Ishikawa (cell line): ENCODE measurements around the gene NOB1.

Experiments
- CEBPB ChIP-seq: IDR thresholded peaks from 2 replicates; pipeline ENCODE4 v1.6.1; 2012
- CREB1 ChIP-seq: IDR thresholded peaks from 2 replicates; pipeline ENCODE4 v1.6.1; 2012; ENCODE audit warnings: low read depth
- EGR1 ChIP-seq: IDR thresholded peaks from 2 replicates; pipeline ENCODE4 v1.6.1; 2012
- EP300 ChIP-seq: IDR thresholded peaks from 2 replicates; pipeline ENCODE4 v1.6.1; 2012; ENCODE audit warnings: borderline replicate concordance
- FOXM1 ChIP-seq: IDR thresholded peaks from 2 replicates; pipeline ENCODE4 v1.6.1; 2012; ENCODE audit warnings: low read depth, borderline replicate concordance
- NFIC ChIP-seq: IDR thresholded peaks from 2 replicates; pipeline ENCODE4 v1.6.1; 2012
- RAD21 ChIP-seq: IDR thresholded peaks from 2 replicates; pipeline ENCODE4 v1.6.1; 2012; ENCODE audit warnings: low read depth
- TAF1 ChIP-seq: IDR thresholded peaks from 2 replicates; pipeline ENCODE4 v1.6.1; 2012; ENCODE audit warnings: low read depth, mild to moderate bottlenecking
- TCF12 ChIP-seq: IDR thresholded peaks from 2 replicates; pipeline ENCODE4 v1.6.1; 2012; ENCODE audit warnings: low read depth
- TEAD4 ChIP-seq: IDR thresholded peaks from 2 replicates; pipeline ENCODE4 v1.6.1; 2012
- YY1 ChIP-seq: IDR thresholded peaks from 2 replicates; pipeline ENCODE4 v1.6.1; 2012; ENCODE audit warnings: low read depth
- ZBTB7A ChIP-seq: IDR thresholded peaks from 2 replicates; pipeline ENCODE4 v1.6.1; 2012; ENCODE audit warnings: low read depth
- TF ChIP-seq, protein P1 (sequence below): IDR thresholded peaks from 2 replicates; pipeline ENCODE4 v1.6.1; 2012; ENCODE audit warnings: low read depth, mild to moderate bottlenecking
- TF ChIP-seq, protein P2 (sequence below): IDR thresholded peaks from 2 replicates; pipeline ENCODE4 v1.6.1; 2012
- TF ChIP-seq, protein P3 (sequence below): IDR thresholded peaks from 2 replicates; pipeline ENCODE4 v1.6.1; 2012

NOB1 gene

DNA sequence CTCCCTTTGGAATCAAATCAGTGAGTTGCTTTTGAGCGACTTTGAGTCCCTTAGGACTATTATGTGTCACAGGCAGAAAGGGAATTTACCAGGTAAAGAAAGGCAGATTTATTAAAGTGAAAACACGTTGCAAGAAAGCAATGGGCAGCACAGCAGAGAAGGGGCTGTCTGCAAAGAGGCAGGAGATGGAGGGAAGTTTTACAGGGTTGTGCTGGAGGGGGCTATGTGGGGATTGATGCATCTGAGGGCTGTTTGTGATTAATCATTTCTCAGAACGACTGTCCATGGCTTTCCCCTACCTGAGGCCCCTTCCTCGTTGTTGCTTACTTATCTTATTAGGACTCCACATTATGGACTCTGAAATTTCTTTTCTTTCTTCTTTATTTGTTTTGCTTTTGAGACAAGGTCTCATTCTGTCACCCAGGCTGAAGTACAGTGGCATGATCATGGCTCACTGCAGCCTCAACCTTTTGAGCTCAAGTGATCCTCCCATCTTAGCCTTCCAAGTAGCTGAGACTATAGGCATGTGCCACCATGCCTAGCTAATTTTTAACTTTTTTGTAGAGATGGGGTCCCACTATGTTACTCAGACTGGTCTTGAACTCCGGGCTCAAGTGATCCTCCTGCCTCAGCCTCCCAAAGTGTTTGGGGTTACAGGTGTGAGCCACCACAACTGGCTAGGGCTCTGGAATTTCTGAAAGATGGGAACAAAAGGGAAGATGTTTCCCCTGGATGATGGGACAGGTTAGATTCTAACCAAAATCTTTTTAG is 12.9 kb upstream of the NOB1 start:
- no peak for TF ChIP-seq CEBPB
- no peak for TF ChIP-seq RAD21
- no peak for TF ChIP-seq CREB1

DNA sequence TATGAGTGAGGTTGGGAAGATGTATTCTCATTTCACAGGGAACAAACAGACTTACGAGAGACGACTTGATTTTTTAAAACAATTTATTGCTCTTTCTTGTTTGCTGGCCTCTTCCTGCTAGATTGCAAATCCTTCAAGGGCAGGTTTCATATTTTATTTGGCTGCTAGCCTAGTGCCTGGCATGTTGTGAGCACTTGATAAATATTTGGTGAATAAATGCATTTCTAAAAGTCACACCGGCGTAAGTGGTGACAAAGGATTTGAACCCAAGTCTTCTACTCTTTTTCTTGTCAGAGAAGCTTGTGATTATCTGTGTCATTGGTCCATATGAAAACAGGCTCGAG is 8.8 kb upstream of the NOB1 start:
- TF ChIP-seq EP300 = no peak
- TF ChIP-seq FOXM1 = no peak
- no peak for TF ChIP-seq TCF12
- TF ChIP-seq CEBPB = no peak
- TF ChIP-seq, protein P1, sequence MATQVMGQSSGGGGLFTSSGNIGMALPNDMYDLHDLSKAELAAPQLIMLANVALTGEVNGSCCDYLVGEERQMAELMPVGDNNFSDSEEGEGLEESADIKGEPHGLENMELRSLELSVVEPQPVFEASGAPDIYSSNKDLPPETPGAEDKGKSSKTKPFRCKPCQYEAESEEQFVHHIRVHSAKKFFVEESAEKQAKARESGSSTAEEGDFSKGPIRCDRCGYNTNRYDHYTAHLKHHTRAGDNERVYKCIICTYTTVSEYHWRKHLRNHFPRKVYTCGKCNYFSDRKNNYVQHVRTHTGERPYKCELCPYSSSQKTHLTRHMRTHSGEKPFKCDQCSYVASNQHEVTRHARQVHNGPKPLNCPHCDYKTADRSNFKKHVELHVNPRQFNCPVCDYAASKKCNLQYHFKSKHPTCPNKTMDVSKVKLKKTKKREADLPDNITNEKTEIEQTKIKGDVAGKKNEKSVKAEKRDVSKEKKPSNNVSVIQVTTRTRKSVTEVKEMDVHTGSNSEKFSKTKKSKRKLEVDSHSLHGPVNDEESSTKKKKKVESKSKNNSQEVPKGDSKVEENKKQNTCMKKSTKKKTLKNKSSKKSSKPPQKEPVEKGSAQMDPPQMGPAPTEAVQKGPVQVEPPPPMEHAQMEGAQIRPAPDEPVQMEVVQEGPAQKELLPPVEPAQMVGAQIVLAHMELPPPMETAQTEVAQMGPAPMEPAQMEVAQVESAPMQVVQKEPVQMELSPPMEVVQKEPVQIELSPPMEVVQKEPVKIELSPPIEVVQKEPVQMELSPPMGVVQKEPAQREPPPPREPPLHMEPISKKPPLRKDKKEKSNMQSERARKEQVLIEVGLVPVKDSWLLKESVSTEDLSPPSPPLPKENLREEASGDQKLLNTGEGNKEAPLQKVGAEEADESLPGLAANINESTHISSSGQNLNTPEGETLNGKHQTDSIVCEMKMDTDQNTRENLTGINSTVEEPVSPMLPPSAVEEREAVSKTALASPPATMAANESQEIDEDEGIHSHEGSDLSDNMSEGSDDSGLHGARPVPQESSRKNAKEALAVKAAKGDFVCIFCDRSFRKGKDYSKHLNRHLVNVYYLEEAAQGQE = no peak
- TF ChIP-seq, protein P2, sequence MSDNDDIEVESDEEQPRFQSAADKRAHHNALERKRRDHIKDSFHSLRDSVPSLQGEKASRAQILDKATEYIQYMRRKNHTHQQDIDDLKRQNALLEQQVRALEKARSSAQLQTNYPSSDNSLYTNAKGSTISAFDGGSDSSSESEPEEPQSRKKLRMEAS = no peak
- no peak for TF ChIP-seq TAF1
- TF ChIP-seq RAD21 = no peak
- TF ChIP-seq TEAD4 = no peak
- TF ChIP-seq, protein P3, sequence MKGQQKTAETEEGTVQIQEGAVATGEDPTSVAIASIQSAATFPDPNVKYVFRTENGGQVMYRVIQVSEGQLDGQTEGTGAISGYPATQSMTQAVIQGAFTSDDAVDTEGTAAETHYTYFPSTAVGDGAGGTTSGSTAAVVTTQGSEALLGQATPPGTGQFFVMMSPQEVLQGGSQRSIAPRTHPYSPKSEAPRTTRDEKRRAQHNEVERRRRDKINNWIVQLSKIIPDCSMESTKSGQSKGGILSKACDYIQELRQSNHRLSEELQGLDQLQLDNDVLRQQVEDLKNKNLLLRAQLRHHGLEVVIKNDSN = no peak
- TF ChIP-seq EGR1 = no peak
- no peak for TF ChIP-seq CREB1
- TF ChIP-seq ZBTB7A = no peak
- no peak for TF ChIP-seq YY1
- TF ChIP-seq NFIC = no peak

DNA sequence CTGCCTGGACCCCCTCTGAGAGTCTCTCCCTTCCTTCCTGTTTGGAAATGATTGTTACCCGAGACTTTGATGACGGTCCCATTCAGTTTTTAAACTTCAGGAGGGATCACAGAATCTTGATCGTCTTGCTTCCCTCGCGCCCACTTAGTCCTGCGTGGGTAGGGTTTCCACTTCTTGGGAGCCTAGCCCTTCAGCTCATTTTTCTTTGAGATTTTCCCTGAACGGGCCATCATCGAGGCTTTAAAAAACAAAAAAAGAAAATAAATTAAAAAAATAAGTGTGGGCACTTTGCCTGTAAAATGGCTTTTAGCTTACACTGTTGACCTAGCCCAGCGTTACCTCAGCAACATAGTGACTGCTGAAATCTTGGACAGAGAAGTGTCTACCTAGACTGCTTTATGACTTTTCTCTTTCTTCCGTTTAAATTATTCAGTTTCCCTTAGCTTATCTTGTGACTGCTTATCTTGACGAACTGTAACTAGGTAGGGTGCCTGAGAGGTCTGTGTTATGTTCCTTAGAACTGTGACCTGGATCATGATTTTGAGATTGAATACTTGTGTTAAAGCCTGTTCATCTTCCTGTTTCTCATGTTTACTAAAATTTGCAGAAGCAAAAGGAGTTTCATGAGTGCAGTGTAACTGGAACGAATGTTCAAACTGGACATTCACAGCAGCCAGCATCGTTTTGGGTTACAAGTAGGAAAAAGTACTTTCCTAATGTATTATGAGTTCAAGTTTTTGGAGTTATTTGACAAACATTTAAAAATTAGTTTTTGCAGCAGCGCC is 8.3 kb upstream of the NOB1 start:
- TF ChIP-seq, protein P1 = 0 out of 2 replicates have a peak, but pooled peaks have one; percentile 21
- TF ChIP-seq CREB1 (0 out of 2 replicates have a peak, but pooled peaks have one; percentile 16), EGR1 (no peak)

GRCh38 chr16:69761983-69762813 is 7.5 kb upstream of the NOB1 start, which contains the start of gene WWP2:
Gene WWP2, plus strand, starts transcription at chr16:69762332. Its CDS starts 24,679 bp downstream, at chr16:69787011.
- TF ChIP-seq NFIC (no peak), TEAD4 (no peak), CEBPB (no peak), ZBTB7A (peak; percentile 91), YY1 (peak; percentile 13; the same call in 1 of the 2 replicates), RAD21 (no peak), TAF1 (peak; percentile 61), CREB1 (no peak), EP300 (no peak), TCF12 (0 out of 2 replicates have a peak, but pooled peaks have one; percentile 29), EGR1 (no peak), FOXM1 (no peak)
- TF ChIP-seq, protein P2 = peak; percentile 81
- TF ChIP-seq, protein P1 = no peak
- TF ChIP-seq, protein P3 = peak; percentile 98
